ENCODE results near the gene CACNA1G.

CACNA1G gene

GRCh38 chr17:50676065-50676975, 115.8 kb downstream of the CACNA1G start:
- H3K4me2 ChIP-seq (ENCODE audit: low read length), result no peak overlapping the region
- no peak for TF ChIP-seq EZH2phosphoT487 (IDR thresholded peaks at IDR 0.05; ENCODE audit: borderline replicate concordance, low read length)
- TF ChIP-seq, protein P1, sequence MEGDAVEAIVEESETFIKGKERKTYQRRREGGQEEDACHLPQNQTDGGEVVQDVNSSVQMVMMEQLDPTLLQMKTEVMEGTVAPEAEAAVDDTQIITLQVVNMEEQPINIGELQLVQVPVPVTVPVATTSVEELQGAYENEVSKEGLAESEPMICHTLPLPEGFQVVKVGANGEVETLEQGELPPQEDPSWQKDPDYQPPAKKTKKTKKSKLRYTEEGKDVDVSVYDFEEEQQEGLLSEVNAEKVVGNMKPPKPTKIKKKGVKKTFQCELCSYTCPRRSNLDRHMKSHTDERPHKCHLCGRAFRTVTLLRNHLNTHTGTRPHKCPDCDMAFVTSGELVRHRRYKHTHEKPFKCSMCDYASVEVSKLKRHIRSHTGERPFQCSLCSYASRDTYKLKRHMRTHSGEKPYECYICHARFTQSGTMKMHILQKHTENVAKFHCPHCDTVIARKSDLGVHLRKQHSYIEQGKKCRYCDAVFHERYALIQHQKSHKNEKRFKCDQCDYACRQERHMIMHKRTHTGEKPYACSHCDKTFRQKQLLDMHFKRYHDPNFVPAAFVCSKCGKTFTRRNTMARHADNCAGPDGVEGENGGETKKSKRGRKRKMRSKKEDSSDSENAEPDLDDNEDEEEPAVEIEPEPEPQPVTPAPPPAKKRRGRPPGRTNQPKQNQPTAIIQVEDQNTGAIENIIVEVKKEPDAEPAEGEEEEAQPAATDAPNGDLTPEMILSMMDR (IDR thresholded peaks at IDR 0.05; ENCODE audit: low read depth, low read length, poor library complexity, severe bottlenecking), result no peak
- H3F3A ChIP-seq (ENCODE audit: control insufficient read depth, insufficient read depth), result no peaks in the 10 kb centered on the region
- H3K36me3 ChIP-seq (ENCODE audit: control insufficient read depth, low read length), result no peaks in the 10 kb centered on the region
- no peaks in the 10 kb centered on the region for H4K20me1 ChIP-seq (ENCODE audit: control insufficient read depth, insufficient read depth, low read depth, low read length)
- H3K4me1 ChIP-seq (ENCODE audit: control insufficient read depth, low read length), result no peaks in the 10 kb centered on the region
- H3K79me2 ChIP-seq (ENCODE audit: control insufficient read depth, low read length), result no peaks in the 10 kb centered on the region
- H3K27me3 ChIP-seq (ENCODE audit: control insufficient read depth, low read length), result peaks cover 17% of the 10 kb centered on the region
- H3K9me3 ChIP-seq (ENCODE audit: control insufficient read depth, insufficient read depth, low read length), result no peaks in the 10 kb centered on the region
- H3K27ac ChIP-seq (ENCODE audit: low read depth, low read length), result no peak overlapping the region
- no peaks in the 10 kb centered on the region for H3K9me2 ChIP-seq (replicated peaks; ENCODE audit: control insufficient read depth, low read length)
- H3K4me3 ChIP-seq (ENCODE audit: low read length), result no peak overlapping the region
